Uterus (tissue), 4 donors: ENCODE data around the gene PLEKHB2. TPM values are rescaled to one million over a fixed set of nuclear protein-coding genes. Genes with fewer than 3 reads are reported as not detected.

ENCODE experiments used
- DNase-seq, 2 donors: peaks; one replicate each; pipeline ENCODE4 v3.0.0-alpha.2; 2019 to 2020
- H3K27ac ChIP-seq, 2 donors: fragments of 200-600 bp; sonication (generic); 1 replicate in 1 of 2; 2 replicates in 1 of 2; pipeline ENCODE4 v1.5.1; 2016 to 2018
- H3K27me3 ChIP-seq, 2 donors: fragments of 200-600 bp; sonication (generic); one replicate each; pipeline ENCODE4 v1.5.1; 2018 to 2019; ENCODE audit warnings: control low read depth in 1 of 2
- H3K36me3 ChIP-seq, 2 donors: fragments of 200-600 bp; sonication (generic); one replicate each; pipeline ENCODE4 v1.5.1; 2019; ENCODE audit warnings: control low read depth in 1 of 2
- H3K4me1 ChIP-seq, 2 donors: fragments of 200-600 bp; sonication (generic); one replicate each; pipeline ENCODE4 v1.5.1; 2018 to 2019; ENCODE audit warnings: control low read depth in 1 of 2
- H3K4me3 ChIP-seq, 2 donors: fragments of 200-600 bp; sonication (generic); 1 replicate in 1 of 2; 2 replicates in 1 of 2; pipeline ENCODE4 v1.5.1; 2018 to 2019; ENCODE audit warnings: mild to moderate bottlenecking in 1 of 2
- H3K9me3 ChIP-seq, 2 donors: fragments of 200-600 bp; sonication (generic); one replicate each; pipeline ENCODE4 v1.5.1; 2019; ENCODE audit warnings: control low read depth in 1 of 2
- POLR2A ChIP-seq, 2 donors: fragments of 450-650 bp; IDR thresholded peaks; one replicate each; pipeline ENCODE4 v1.6.1; 2016; ENCODE audit warnings: antibody characterized with exemption in 2 of 2, mild to moderate bottlenecking in 1 of 2, moderate library complexity in 1 of 2
- intact Hi-C: fragments of 100-400 bp; cut with DNase I; formaldehyde crosslinking; loops from one replicate; pipeline ENCODE4 v1.15.1; 2023; ENCODE audit warnings: low total_unique reads
- total RNA-seq, 4 donors: library from RNA; depleted of rRNA in 3 of 4; stranded (reverse); fragments of >200 nt in 3 of 4; gene quantifications; one replicate each; pipeline versions ENCODE4 v1.1.0 to v1.2.4, GENCODE V29; 2014 to 2023
- TF ChIP-seq, protein P1 (sequence below), 4 experiments: fragments of 200-600 bp in 2 of 4; fragments of 450-650 bp in 2 of 4; sonication (generic) in 2 of 4; IDR thresholded peaks; one replicate each; pipeline ENCODE4 v1.5.1; 2016 to 2019; ENCODE audit warnings: antibody characterized with exemption in 4 of 4, mild to moderate bottlenecking in 2 of 4, moderate library complexity in 1 of 4
- donor health status: DM: yes; HTN: yes; CAD: no.

Gene PLEKHB2
- total RNA-seq, 4 donors from 2014 or later, result 11.8 to 58.9 (median 17.9) TPM

DNA sequence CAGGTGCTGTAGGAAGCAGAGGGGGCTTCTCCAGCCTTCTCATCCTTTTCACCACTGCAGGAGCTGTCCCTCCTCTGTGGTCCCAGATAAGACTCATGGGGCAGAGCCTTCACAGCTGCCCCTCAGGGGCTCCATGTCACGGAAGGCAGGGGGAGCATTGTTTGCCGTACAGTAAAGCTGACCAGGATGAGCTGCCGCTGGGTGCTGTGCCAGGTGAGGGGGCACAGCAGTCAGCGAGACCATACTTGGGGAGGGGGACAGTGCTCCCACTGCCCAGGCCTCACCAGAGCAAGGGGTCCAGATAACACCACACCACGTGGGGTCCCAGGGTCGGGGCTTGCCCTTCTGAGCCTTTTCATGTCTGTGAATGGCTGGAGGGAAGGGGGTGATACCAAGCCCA is 46.3 kb downstream of the PLEKHB2 start:
- H3K27me3 ChIP-seq, result no peaks in the 10 kb centered on the region
- intact Hi-C loops, result no loop called here
- DNase-seq, result no peak
- H3K4me3 ChIP-seq, result no peak overlapping the region
- no peaks in the 10 kb centered on the region for H3K36me3 ChIP-seq
- no peak overlapping the region for H3K27ac ChIP-seq
- TF ChIP-seq, protein P1, sequence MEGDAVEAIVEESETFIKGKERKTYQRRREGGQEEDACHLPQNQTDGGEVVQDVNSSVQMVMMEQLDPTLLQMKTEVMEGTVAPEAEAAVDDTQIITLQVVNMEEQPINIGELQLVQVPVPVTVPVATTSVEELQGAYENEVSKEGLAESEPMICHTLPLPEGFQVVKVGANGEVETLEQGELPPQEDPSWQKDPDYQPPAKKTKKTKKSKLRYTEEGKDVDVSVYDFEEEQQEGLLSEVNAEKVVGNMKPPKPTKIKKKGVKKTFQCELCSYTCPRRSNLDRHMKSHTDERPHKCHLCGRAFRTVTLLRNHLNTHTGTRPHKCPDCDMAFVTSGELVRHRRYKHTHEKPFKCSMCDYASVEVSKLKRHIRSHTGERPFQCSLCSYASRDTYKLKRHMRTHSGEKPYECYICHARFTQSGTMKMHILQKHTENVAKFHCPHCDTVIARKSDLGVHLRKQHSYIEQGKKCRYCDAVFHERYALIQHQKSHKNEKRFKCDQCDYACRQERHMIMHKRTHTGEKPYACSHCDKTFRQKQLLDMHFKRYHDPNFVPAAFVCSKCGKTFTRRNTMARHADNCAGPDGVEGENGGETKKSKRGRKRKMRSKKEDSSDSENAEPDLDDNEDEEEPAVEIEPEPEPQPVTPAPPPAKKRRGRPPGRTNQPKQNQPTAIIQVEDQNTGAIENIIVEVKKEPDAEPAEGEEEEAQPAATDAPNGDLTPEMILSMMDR (IDR thresholded peaks at IDR 0.05), result no peak
- TF ChIP-seq POLR2A (IDR thresholded peaks at IDR 0.05), result no peak
- H3K4me1 ChIP-seq, result no peaks in the 10 kb centered on the region
- no peaks in the 10 kb centered on the region for H3K9me3 ChIP-seq

GRCh38 chr2:131152074-131152473 is 46.9 kb downstream of the PLEKHB2 start:
- TF ChIP-seq, protein P1 (IDR thresholded peaks at IDR 0.05), result no peak
- TF ChIP-seq POLR2A (IDR thresholded peaks at IDR 0.05), result no peak
- intact Hi-C loops, result no loop called here

GRCh38 chr2:131153529-131153928 is 48.4 kb downstream of the PLEKHB2 start:
- H3K4me3 ChIP-seq, result no peak overlapping the region
- H3K27me3 ChIP-seq, result no peaks in the 10 kb centered on the region
- TF ChIP-seq, protein P1 (IDR thresholded peaks at IDR 0.05), result no peak
- no peak for TF ChIP-seq POLR2A (IDR thresholded peaks at IDR 0.05)
- H3K27ac ChIP-seq, result no peak overlapping the region
- H3K4me1 ChIP-seq, result no peaks in the 10 kb centered on the region
- H3K9me3 ChIP-seq, result no peaks in the 10 kb centered on the region
- intact Hi-C loops, result no loop called here
- H3K36me3 ChIP-seq, result no peaks in the 10 kb centered on the region
- DNase-seq, result no peak

More at GRCh38 chr2:131152074-131152473, 46.9 kb downstream of the PLEKHB2 start:
- Histone ChIP-seq H3K9me3 (no peaks in the 10 kb centered on the region), H3K4me1 (no peaks in the 10 kb centered on the region), H3K27ac (no peak overlapping the region), H3K36me3 (no peaks in the 10 kb centered on the region), H3K4me3 (no peak overlapping the region), H3K27me3 (no peaks in the 10 kb centered on the region)
- no peak for DNase-seq

- peak in 1 of 2 donors; percentile 29 for DNase-seq
- intact Hi-C loops, result no loop called here
- no peaks in the 10 kb centered on the region for H3K4me1 ChIP-seq
- no peak overlapping the region for H3K27ac ChIP-seq
- H3K27me3 ChIP-seq, result no peaks in the 10 kb centered on the region
- no peaks in the 10 kb centered on the region for H3K9me3 ChIP-seq
- no peak overlapping the region for H3K4me3 ChIP-seq
- H3K36me3 ChIP-seq, result no peaks in the 10 kb centered on the region
- TF ChIP-seq, protein P1 (IDR thresholded peaks at IDR 0.05), result peak; percentile 54 to 74 (median 59)
- no peak for TF ChIP-seq POLR2A (IDR thresholded peaks at IDR 0.05)
These were observed 49.0 kb downstream of the PLEKHB2 start for GRCh38 chr2:131154071-131154531.

GRCh38 chr2:131154647-131155046 is 49.5 kb downstream of the PLEKHB2 start:
- H3K9me3 ChIP-seq, result no peaks in the 10 kb centered on the region
- TF ChIP-seq POLR2A (IDR thresholded peaks at IDR 0.05), result no peak
- TF ChIP-seq, protein P1 (IDR thresholded peaks at IDR 0.05), result no peak
- intact Hi-C loops, result no loop called here
- no peaks in the 10 kb centered on the region for H3K4me1 ChIP-seq
- no peak overlapping the region for H3K4me3 ChIP-seq
- no peak for DNase-seq
- no peak overlapping the region for H3K27ac ChIP-seq
- no peaks in the 10 kb centered on the region for H3K27me3 ChIP-seq
- no peaks in the 10 kb centered on the region for H3K36me3 ChIP-seq
